Iris pigment epithelial cell (primary cell): ENCODE data around the gene RBPMS2.

ENCODE experiments used
- DNase-seq: peaks from one replicate; pipeline ENCODE4 v3.0.0-alpha.2; 2011; ENCODE audit warnings: low read depth

RBPMS2 gene

GRCh38 chr15:64782751-64783150 lies 7.4 kb upstream of the RBPMS2 start:
- DNase-seq: no peak

DNA sequence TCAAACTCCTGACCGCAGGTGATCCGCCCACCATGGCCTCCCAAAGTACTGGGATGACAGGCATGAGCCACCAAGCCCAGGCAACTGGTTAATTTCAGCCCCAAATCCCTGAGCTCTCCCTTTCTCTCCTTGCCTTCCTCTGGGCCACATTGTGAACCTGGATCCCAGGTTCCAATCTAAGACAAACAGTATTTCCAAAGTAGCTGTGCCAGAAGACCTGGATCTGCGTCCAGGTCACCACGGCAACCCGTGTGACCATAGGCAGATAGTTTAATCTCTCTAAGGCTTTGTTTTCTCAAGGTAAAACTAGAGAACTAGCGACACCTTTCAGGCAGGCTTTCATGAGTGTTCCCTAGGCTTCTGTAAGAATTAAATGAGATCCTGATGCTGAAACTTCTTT lies 5.9 kb upstream of the RBPMS2 start:
- no peak for DNase-seq

- DNase-seq: no peak
Measured at GRCh38 chr15:64780600-64781156, 5.3 kb upstream of the RBPMS2 start.

DNA sequence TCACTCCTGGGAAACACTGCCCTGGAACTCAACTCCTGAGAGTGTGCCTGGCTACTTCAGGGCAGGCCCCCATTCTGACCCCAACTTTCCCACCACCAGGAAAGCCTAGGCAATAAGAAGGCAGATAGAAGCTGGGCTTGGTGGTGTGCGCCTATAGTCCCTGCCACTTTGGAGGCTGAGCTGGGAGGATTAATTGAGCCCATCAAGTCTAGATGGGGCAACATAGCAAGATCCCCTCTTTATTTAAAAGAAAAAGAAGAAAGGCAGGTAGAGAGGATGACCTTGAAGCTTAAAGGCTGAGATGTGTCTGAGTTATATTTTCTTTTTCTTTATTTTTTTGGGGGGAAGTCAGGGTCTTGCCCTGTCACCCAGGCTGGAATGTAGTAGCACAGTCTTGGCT lies 4.2 kb upstream of the RBPMS2 start:
- DNase-seq: no peak

DNA sequence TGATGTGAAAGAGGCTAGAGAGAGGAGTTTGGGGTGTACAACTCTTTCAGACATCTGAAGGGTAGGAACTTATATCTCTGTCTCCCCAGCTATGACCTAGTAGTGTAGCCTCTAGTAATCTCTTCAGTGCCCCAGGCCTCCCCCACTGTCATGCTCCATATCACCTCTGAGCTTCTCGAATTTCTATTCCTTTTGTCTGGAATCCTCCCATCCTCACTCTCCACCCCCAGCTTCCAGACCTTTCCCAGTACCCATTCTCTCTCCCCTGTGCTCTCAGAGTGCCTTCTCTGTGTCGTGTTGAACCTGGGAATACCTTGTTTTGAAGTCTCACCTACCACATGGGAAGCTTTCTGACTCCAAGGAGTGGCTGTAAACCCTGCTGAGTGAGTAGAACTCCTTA lies 3.6 kb upstream of the RBPMS2 start:
- DNase-seq: no peak

- no peak for DNase-seq
Measured at GRCh38 chr15:64776402-64776786, 1.0 kb upstream of the RBPMS2 start.

DNA sequence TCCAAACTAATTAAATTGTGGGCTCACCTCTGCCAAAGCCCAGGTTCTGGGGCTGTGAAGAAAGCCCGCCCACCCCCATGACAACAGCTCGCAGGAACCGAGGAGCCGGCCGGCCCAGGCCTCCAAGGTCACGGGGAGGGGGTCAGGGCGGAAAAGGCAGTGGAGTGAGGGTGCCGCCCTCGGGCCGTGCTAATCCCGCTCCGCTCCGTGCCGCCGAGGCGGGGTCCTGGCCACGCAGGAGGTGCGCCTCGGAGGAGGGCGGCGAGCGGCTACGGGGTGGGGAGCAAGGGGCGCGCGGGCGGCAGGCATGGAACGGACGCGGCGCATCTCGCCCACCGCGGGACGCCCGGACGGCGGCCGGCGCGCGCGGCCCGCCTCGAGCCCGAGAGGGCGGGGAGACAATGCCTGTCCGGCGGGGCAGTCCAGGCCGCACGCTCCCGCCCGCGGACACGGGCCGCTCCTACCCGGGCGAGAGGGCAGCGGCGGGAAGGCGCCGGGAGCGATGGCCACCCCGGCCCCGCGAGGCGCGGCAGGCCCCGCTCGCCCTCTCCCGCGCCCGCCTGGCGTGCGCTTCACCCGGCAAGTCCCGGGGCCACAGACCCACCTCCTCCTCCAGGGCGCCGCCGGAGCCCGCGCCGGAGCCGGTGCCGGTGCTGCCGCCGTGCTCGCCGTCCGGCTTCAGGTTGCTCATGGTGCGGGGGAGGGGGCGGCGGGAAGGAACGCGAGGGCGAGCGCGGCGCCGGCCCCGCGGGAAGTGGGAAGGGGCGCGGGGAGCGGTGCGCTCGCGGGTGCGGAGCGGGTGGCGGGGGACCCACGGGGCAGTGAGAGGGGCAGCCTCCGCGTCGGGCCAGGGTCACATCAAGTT lies 528 bp downstream of the RBPMS2 start:
- no peak for DNase-seq

DNA sequence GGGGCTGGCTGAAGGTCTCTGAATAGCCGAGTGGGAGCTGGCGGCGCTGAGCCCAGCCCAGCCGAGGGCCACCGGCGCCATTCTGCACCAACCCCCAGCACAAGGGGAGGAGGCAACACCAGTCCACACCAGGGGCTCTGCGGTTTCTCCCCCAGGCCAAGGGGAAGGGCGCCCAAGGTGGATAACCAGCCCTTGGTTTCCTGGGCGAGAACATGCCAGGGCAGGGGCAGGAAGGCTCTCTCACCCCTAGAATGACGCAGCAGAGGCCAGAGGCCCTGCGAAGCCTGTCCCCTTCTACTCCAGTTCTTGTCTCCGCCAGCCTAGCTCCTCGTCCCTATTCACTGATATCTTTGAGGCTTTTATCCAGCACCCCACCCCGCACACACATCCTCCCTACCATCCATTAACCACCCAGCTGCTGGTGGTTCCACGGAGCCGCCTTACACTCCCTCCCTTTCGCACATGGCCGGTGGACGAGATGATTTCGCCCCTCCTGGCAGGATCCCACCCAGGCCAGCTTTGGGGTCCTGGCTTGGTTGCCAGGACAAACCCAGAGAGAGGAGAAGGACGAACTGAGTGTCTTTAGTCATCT lies 1.3 kb downstream of the RBPMS2 start:
- DNase-seq: no peak

GRCh38 chr15:64773606-64774005 lies 1.8 kb downstream of the RBPMS2 start:
- DNase-seq: no peak

- DNase-seq: no peak
Measured at GRCh38 chr15:64772964-64773363, 2.4 kb downstream of the RBPMS2 start.

DNA sequence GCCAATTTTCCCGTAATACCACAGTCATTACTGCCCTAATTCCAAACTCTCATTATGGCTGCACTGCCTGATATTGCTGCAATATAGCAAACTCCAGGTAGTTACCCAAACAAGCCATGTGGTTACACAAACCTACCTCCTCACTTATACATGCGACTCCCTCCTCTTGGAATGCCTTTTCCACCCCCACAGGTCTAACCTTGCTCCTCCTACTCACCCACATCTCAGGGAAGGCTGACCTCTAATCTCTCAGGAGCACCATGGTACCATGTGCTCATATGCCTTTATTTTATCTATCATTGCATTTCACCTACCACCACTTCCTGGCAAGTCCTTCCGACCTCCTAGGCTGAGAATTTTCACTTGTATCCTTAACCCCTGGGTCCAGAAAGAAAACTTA lies 2.9 kb downstream of the RBPMS2 start:
- DNase-seq: no peak

DNA sequence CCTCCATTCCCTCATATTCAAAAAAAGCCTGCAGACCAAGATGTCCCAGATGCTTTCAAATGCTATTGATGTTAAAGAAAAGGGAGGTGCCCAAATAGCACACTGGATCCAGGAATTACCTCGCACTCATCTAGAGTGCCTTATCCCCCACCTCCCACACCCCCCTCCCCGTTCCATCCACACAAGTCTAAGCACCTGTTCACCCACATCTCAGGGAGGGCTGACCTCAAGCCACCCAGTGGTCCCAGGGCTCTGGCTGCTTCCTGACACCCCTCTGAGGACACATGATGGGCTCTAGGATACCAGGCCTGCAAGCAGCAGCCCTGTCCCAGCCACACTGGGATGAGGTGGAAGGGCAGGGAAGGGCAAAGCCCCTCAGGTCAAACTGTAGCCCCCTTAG lies 4.8 kb downstream of the RBPMS2 start:
- no peak for DNase-seq

DNA sequence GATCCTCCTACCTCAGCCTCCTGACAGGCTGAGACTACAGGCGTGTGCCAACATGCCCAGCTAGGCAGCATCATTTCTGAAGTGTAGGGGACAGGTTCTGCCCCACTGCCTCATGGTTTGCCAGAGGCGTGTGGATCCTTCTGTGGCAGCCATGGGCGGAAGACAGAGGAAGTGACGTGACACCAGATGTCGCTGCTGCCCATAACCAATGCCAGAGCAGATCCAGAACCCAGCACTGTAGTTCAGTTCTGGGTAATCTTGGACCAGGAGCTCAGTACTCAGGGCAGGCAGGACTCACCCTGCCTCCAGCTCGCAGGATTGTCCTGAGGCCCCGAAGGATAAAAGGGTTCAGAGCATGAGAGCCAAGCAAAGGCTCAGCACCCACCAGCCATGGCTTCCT lies 8.2 kb downstream of the RBPMS2 start:
- DNase-seq: no peak

DNA sequence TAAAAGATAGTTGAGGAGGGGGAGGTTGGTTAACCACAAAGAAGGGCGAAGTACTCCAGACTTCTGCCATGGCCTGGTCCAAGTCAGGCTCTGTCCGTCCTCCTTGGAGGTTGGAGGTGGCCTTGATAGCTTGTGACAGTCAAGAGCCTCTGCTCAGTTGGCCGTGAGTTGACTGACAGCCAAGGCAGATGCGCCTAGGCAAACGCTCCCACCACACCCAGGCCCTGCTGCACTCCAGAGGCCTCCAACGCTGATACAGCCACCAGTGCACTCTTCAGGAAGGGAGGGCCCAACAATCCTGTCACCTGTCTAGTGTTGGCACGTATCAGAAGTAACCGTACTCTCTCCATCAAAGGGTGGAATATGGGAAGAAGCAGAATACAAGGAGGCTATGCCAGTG lies 9.3 kb downstream of the RBPMS2 start:
- DNase-seq: no peak

GRCh38 chr15:64763874-64764273 lies 11.5 kb downstream of the RBPMS2 start:
- DNase-seq: no peak

DNA sequence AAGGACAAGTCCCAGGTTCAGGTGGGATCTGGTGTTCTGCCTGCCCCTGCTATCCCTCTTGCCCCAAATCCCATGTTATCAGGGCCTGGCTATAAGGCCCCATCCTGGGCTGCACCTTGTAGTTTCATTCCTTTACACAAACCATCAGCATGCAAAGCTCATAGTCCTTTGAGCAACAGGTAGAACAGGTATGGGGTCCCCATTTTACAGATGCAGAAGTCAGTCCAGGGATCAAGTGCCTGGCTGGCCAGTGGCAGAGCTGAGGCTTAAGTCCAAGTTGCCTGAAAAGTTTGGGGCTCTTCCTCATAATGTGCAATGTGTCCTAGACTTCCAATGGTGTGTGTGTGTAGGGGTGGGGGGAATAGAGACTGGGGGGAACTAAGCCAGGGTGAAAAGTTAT lies 11.9 kb downstream of the RBPMS2 start:
- no peak for DNase-seq

DNA sequence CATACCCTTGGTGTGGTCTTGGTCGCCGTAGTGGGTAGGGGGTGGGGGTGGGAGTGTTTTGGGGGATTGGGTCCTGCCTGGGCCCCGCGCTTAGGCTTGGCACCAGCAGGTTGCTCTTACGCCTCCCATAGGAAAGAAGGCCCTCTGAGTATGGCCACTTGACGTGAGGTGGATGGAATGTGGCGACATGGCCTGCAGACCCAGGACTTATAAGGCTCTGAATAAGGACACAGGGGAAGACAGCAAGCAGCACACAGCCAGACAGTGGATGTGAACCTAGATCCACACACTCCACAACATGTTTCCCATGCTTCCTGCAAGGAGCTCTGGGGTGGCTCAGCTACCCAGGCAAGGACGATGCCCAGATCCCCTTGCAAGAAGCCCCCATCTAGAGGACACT lies 12.4 kb downstream of the RBPMS2 start:
- no peak for DNase-seq

- DNase-seq: no peak
Measured at GRCh38 chr15:64762546-64762945, 12.8 kb downstream of the RBPMS2 start.

GRCh38 chr15:64761156-64761555 lies 14.2 kb downstream of the RBPMS2 start:
- no peak for DNase-seq

- no peak for DNase-seq
Measured at GRCh38 chr15:64760056-64760455, 15.3 kb downstream of the RBPMS2 start.

DNA sequence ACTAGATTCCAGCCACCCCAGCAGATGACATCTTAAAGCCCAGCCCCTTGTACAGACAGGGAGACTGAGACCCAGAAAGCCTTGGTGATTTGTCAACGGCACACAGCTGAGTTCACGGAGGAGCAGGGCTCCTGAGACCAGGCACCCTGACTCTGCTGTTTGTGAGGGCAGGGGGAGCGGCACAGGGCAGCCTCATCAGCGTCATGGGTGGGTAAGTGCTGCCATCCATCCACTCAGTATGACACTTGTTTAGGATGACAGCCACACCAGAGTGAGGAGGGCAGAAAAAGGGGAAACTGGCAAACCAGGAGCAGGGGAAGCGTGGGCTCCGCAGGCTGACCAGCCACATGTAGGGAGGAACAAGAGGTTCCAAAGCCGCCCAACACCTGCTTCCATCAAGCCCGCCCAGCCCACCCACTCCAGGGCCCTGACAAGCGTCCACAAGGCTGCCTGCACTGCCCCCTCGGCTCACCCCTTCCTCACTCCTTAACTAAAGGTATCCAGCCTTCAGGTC lies 19.9 kb downstream of the RBPMS2 start:
- DNase-seq: no peak

DNA sequence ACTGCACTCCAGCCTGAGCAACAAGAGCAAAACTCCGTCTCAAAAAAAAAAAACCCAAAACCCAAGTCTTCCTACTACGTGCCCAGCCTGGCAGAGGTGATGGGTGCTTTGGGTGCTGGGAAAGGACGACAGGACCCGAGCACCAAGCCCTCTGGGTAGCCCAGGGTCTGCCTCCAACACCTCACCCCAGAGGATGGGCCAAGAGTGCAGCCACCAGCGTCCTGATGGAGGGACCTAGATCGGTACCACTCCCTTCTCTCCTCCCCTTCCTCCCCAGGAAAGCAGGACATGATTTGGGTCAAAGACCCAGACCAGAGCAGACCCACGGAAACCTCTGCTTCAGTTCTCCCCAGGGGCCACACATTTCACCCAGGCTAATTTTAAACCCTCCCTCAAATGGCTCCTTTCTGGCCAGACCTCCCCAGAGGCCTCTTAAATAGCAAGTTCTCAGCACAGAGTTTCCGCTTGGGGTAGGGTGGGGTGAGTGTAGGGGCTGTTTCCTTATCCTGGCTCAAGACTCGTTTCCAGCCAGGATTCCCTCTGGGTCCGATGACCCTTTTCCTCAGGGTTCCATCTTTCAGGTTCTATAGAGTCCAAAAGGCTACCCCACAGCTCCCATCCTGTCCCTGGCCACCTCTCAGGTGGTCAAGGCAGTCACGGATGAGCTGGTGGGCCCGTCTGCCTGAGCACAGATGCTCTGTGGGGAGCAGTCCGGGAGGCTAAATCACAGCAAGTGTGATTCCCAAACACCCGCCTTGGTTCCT lies 20.5 kb downstream of the RBPMS2 start:
- no peak for DNase-seq
